ENCODE data around the gene IPO13. TPM values are rescaled to one million over a fixed set of nuclear protein-coding genes. Genes with fewer than 3 reads are reported as not detected.

IPO13 gene, protein sequence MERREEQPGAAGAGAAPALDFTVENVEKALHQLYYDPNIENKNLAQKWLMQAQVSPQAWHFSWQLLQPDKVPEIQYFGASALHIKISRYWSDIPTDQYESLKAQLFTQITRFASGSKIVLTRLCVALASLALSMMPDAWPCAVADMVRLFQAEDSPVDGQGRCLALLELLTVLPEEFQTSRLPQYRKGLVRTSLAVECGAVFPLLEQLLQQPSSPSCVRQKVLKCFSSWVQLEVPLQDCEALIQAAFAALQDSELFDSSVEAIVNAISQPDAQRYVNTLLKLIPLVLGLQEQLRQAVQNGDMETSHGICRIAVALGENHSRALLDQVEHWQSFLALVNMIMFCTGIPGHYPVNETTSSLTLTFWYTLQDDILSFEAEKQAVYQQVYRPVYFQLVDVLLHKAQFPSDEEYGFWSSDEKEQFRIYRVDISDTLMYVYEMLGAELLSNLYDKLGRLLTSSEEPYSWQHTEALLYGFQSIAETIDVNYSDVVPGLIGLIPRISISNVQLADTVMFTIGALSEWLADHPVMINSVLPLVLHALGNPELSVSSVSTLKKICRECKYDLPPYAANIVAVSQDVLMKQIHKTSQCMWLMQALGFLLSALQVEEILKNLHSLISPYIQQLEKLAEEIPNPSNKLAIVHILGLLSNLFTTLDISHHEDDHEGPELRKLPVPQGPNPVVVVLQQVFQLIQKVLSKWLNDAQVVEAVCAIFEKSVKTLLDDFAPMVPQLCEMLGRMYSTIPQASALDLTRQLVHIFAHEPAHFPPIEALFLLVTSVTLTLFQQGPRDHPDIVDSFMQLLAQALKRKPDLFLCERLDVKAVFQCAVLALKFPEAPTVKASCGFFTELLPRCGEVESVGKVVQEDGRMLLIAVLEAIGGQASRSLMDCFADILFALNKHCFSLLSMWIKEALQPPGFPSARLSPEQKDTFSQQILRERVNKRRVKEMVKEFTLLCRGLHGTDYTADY
- 10.4 and 15.7 TPM in 2 replicates for total RNA-seq

DNA sequence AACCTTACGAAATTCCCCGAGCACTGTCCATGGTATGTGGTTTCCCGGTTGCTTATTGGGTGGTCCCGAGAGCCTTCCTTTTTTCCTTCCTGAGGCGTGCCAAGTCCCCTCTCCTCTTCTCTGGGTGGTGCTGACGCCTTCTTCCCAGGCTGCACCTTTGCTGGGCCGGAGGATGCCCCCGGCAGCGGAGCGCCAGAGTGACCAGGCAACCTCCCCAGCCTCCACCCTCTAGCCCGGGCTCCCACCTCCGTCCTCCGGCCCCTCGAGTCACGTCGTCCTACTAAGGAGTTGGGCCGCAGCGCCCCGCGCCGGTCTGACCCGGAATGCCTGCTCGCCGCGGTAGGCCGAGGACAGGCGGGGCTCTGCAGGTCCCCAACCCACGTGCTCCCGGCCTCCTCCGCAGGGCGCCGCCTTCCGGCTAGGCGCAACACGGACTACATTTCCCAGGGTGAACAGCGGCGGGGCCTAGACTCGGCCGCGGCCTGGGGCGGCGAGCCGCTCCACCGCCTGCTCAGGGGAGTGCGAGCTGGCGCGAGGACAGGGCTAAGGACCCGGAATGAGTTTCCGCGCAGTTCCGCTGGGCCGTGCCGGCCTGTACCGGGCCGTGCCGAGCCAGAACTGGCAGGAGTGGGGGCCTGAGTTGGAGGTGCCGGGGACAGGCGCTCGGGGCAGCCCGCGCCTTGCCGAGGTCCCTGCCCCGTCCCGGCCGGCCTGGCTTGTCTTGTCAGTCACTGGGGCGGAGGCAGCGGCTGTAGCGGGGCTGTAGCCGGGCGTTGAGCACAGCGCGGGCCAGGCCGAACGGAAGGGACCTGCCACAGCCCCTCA, at the start of gene IPO13:
Gene IPO13 (plus strand): TSS at position 715 of the 825 bp plus-strand sequence. CDS start 651 bp downstream, outside the sequence.

DNA sequence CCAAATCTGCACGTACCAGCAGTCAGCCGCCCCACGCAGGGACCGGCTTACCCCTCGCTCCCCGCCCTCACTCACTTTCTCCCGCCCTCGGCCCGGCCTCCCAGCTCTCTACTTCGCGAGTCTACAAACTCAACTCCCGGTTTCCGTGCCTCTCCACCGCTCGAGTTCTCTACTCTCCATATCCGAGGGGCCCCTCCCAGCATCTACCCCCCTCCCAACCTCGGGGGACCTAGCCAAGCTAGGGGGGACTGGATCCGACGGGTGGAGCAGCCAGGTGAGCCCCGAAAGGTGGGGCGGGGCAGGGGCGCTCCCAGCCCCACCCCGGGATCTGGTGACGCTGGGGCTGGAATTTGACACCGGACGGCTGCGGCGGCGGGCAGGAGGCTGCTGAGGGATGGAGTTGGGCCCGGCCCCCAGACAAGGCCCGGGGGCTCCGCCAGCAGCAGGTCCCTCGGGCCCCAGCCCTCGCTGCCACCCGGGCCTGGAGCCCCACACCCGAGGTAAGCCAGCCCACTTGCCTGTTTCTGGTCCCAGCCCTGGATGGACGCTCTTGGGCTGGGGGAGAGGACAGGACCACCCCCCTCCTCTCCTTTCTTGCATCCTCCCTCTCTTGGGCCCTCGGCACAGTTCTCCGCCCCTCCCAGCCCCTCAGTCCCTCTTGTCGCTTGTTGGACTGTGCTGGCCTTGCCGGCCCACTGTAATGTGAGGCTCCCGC, 13.2 kb upstream of the IPO13 start, which contains the start of gene ARTN:
Gene ARTN (plus strand): TSS at position 416 of the 715 bp plus-strand sequence. CDS start 1,856 bp downstream, outside the sequence.

DNA sequence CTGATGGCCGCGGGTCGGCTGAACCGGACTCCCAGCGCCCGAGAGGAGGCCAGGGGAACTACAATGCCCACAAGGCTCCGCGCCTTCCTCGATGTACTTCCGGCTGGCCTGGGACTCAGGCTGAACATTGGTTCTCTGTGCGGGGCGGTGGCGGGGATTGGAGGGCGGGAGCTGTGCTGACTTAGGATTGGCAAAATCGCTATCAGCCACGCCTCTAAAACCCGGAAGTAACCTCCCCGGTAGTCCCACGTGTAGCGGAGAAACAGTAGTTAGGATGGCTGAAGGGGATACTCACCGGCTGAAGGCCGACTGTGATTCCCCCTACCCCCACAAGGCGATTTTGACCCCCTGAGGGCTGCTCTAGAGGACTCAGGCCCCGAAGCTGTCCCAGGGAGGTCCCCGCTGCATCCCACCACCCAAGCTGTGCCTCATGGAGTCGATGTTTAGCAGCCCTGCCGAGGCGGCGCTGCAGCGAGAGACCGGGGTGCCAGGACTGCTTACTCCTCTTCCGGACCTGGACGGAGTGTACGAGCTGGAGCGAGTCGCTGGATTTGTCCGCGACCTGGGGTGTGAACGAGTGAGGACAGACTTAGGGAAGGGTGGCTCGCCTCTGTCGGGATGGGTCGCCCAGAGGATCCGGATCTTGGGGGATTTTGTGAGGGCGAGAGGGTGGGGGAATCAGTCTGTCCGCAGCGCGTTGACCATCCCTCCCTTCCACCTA, 23.2 kb downstream of the IPO13 start, which contains the start of gene DPH2:
Gene DPH2 (plus strand): TSS at position 265 of the 721 bp plus-strand sequence. CDS start 166 bp downstream, at position 431.

DNA sequence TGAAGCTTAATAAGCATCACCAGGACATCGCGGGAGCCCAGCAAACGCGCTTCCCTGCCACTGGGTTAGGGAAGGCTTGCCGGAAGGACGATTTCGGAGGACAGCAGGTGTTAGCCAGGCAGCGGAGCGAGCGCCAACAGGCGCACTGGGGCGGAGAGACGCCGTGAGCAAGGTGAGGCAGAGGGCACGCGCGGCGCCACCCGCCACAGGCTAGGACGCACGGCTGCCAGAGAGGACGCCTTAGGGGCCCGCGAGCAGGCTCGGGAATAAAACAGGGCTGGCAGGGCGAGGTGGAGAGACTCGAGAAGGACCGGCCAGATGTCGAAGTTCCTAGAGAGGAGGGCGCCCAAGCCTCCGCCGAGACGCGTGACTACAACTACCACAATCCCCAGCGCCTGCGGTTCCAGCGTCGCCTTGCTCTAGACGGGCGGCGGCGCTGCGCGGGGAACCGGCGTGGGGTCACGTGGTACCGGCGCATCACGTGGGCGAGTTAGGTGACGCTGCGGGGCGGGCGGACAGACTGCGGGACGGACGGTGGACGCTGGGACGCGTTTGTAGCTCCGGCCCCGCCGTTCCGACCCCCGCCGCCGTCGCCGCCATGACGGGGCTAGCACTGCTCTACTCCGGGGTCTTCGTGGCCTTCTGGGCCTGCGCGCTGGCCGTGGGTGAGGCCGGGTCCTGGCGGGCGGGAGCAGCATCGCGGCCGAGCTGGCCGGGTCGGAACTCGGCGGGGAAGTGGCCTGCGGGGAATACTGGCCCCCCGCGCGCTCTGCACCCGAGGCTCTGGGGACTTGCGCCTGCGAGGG, 27.9 kb downstream of the IPO13 start, which contains the start of gene ATP6V0B:
Gene ATP6V0B (plus strand): TSS at position 518 of the 806 bp plus-strand sequence. CDS start 81 bp downstream, at position 599.

DNA sequence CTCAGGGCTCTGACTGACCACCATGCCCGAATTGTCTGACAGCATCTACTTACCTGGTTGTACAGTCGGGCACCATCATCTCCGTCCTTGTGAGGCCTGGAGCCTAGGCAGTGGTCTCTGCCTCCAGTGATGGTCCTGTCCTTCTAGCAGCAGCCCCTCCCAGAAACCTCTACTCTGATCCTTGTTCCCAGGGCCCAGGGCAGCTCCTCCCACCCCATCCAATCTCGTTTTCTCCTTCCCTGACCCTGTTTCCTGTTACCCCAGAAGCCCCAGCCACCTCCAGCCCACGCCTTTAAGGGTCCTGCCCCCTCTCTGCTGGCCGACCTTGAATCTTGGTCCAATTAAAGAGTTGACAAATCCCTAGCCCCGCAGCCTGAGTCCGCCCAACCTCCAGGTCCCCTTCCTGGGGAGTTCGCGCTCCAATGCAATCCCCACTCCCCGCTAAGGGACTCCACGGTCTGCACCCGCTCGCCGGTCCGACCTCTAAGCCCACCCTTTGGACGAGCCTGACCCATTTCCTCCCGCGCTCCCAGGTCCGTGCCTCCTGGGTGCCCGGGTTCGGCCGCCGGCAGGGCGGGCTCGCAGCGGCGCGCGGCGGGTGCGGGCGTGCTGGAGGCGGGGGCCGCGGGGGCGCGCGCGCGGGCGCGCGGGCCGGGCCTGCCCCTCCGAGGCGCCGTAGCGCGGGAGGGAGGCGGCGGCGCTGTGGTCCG, 32.0 kb downstream of the IPO13 start, which contains the start of gene B4GALT2:
Gene B4GALT2 (plus strand): TSS at position 660 of the 710 bp plus-strand sequence. CDS start 1,951 bp downstream, outside the sequence.

DNA sequence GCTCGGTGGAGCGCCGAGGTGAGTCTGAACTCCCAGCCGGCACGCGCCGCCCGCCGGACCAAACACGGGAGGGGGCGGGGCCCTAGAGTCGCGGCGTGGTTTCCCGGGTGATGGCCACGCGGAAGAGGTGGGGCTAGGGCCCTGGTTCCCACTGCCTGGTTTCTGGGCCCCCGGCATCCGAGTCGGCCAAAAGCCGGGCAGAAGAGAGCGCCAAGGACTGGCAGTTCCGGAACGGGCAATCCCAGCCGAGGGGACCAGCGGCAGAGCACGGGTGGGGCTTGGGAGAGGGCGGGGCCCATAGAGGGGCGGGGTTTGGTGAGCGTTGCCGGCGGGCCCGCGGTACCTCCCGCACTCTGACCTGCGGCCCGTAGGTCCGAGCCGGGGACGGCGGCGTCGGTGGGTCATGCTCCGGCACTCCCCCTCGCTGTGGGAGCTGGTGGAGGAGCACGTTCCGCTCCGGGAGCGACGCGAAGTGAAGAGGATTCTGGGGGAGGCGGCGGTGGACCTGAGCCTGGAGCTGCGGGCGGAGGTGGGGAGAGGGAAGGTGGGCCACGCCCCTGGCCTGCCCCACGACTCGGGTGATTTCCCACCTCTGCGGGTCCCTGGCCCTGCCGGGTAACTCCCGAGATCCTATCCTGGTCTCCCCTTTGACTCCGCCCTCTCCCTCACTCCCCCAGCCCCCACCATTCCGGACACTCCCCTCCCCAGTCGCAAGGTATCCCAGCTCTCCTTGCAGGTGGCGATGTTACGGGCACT, 44.9 kb downstream of the IPO13 start, which contains the start of gene CCDC24:
Gene CCDC24 (plus strand): TSS at position 124 of the 756 bp plus-strand sequence. CDS start 280 bp downstream, at position 404.

Other genes starting within 250 kb of the IPO13 start
- 14.3 and 20.0 TPM in 2 replicates for gene ST3GAL3, start 239.4 kb upstream of the IPO13 start, total RNA-seq
- 0.09 TPM in 1 of 2 replicates, not detected in the other for gene ARTN, start 13.1 kb upstream of the IPO13 start, total RNA-seq
- gene DPH2, start 23.1 kb downstream of the IPO13 start, total RNA-seq = 21.0 and 26.6 TPM in 2 replicates
- 95.7 and 103 TPM in 2 replicates for gene ATP6V0B, start 28.0 kb downstream of the IPO13 start, total RNA-seq
- gene B4GALT2, start 32.3 kb downstream of the IPO13 start, total RNA-seq = 63.8 and 64.9 TPM in 2 replicates
- gene CCDC24, start 44.6 kb downstream of the IPO13 start, total RNA-seq = 1.6 and 2.4 TPM in 2 replicates
- gene SLC6A9, start 84.5 kb downstream of the IPO13 start, total RNA-seq = 0.09 and 7.2 TPM in 2 replicates
- gene KLF17, start 171.9 kb downstream of the IPO13 start, total RNA-seq = not detected in 2 replicates
- gene KLF18, start 194.7 kb downstream of the IPO13 start, total RNA-seq = not detected in 2 replicates